Measurements from ENCODE around the gene EVI5.

DNA sequence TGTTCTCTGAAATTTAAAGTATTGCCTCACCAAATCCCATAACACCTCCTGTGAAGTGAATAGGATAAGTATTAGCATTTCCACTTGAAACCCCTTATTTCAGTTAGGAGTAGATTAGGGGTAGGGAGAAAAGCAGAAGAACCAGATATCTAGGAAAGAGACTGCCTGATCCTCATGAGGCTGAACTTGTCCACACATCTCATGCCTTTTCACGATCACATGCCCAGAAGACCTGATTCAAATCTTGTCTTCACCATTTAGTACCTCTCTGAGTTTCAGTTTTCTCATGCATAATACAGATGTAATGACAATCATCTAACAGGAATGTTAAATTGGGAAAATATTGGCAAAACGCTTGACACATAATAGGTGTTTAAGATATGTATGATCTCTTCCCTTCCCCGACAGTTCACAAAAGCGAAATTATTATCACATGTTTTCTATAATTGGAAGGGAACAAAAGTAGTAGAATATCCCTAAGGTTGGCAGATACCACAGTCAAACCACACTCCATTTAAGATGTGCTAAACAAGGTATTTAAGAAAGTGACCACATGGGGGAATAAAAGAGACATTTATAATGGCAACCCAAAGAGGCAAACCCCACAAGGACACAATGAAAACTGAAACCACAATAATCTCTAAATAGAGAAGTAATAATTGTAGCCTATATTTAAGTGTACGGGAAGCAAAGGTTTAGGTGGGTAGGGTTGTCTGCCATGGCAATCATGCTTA lies 323.4 kb downstream of the EVI5 start:
- TF ChIP-seq EZH2phosphoT487 (IDR thresholded peaks at IDR 0.05; ENCODE audit: borderline replicate concordance, low read length) (no peak), EZH2 (IDR thresholded peaks at IDR 0.05; ENCODE audit: low read length, unreplicated experiment) (no peak)
- TF ChIP-seq, protein P1, sequence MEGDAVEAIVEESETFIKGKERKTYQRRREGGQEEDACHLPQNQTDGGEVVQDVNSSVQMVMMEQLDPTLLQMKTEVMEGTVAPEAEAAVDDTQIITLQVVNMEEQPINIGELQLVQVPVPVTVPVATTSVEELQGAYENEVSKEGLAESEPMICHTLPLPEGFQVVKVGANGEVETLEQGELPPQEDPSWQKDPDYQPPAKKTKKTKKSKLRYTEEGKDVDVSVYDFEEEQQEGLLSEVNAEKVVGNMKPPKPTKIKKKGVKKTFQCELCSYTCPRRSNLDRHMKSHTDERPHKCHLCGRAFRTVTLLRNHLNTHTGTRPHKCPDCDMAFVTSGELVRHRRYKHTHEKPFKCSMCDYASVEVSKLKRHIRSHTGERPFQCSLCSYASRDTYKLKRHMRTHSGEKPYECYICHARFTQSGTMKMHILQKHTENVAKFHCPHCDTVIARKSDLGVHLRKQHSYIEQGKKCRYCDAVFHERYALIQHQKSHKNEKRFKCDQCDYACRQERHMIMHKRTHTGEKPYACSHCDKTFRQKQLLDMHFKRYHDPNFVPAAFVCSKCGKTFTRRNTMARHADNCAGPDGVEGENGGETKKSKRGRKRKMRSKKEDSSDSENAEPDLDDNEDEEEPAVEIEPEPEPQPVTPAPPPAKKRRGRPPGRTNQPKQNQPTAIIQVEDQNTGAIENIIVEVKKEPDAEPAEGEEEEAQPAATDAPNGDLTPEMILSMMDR (conservative IDR thresholded peaks at IDR 0.05; ENCODE audit: low read depth, low read length): no peak; the same call in 1 of the 2 replicates

Data from PC-3 (cell line).